Tibial nerve (tissue), 4 donors: Measurements from ENCODE around the gene TTC16. TPM values are rescaled to one million over a fixed set of nuclear protein-coding genes. Genes with fewer than 3 reads are reported as not detected.

ENCODE experiments used
- DNase-seq, 2 donors: peaks; one replicate each; pipeline ENCODE4 v3.0.0-alpha.2; 2019; ENCODE audit warnings: low spot score in 2 of 2
- H3K27ac ChIP-seq, 4 donors: fragments of 200-600 bp; sonication (generic) in 3 of 4; one replicate each; pipeline ENCODE4 v1.5.1; 2017 to 2019; ENCODE audit warnings: mild to moderate bottlenecking in 1 of 4
- H3K27me3 ChIP-seq, 2 donors: fragments of 200-600 bp; sonication (generic) in 1 of 2; one replicate each; pipeline versions ENCODE4 v1.5.1 to v1.6.0; 2017 to 2019
- H3K36me3 ChIP-seq, 3 donors: fragments of 200-600 bp; sonication (generic); one replicate each; pipeline ENCODE4 v1.5.1; 2018 to 2019
- H3K4me1 ChIP-seq, 4 donors: fragments of 200-600 bp; sonication (generic) in 3 of 4; one replicate each; pipeline ENCODE4 v1.5.1; 2017 to 2019
- H3K4me3 ChIP-seq, 4 donors: fragments of 200-600 bp; sonication (generic) in 3 of 4; one replicate each; pipeline ENCODE4 v1.5.1; 2017 to 2019; ENCODE audit warnings: mild to moderate bottlenecking in 1 of 4, moderate library complexity in 1 of 4
- H3K9me3 ChIP-seq, 4 donors: fragments of 200-600 bp; sonication (generic) in 3 of 4; one replicate each; pipeline ENCODE4 v1.5.1; 2017 to 2019
- EP300 ChIP-seq, 2 donors: sonication (generic); formaldehyde crosslinking; IDR thresholded peaks; one replicate each; pipeline ENCODE4 v1.6.1; 2017; ENCODE audit warnings: antibody characterized with exemption in 2 of 2, mild to moderate bottlenecking in 1 of 2
- POLR2A ChIP-seq, 2 donors: fragments of 450-650 bp; IDR thresholded peaks; one replicate each; pipeline ENCODE4 v1.6.1; 2017; ENCODE audit warnings: antibody characterized with exemption in 2 of 2, mild to moderate bottlenecking in 2 of 2, moderate library complexity in 2 of 2
- WGBS, 2 donors: methylation state at CpG; one replicate each; pipeline ENCODE4 v1.1.5; 2018; 5-methylcytosine and 5-hydroxymethylcytosine counted together
- total RNA-seq, 4 donors: library from RNA; depleted of rRNA; stranded (reverse); fragments of >200 nt; gene quantifications; one replicate each; pipeline ENCODE4 v1.1.0, GENCODE V29; 2016
- TF ChIP-seq, protein P1 (sequence below), 5 experiments: fragments of 200-600 bp in 3 of 5; fragments of 450-650 bp in 2 of 5; sonication (generic) in 3 of 5; IDR thresholded peaks; one replicate each; pipeline ENCODE4 v1.5.1; 2016 to 2019; ENCODE audit warnings: antibody characterized with exemption in 5 of 5, mild to moderate bottlenecking in 3 of 5, moderate library complexity in 2 of 5

Gene TTC16
- total RNA-seq, 4 donors from 2014 or later: 0.30 TPM; not detected in 3

DNA sequence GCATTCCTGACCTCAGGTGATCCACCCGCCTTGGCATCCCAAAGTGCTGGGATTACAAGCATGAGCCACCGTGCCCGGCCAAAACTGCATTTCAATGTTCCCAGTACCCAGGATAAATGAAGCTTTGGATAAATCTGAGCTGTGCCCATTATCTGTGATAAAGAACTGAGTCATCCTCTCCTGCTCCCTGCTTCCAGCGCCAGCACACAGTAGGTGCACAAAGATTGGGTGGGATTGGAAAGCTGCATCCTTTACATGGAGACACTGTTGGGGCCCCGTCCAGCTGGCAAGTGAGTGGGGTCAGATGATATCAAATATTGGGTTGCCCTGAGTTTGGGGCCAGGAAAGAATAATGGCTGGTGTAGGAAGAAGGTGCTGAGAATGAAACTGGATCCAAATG, 45.2 kb downstream of the TTC16 start:
- no peak overlapping the region for H3K4me3 ChIP-seq
- H3K36me3 ChIP-seq: no peaks in the 10 kb centered on the region
- TF ChIP-seq, protein P1, sequence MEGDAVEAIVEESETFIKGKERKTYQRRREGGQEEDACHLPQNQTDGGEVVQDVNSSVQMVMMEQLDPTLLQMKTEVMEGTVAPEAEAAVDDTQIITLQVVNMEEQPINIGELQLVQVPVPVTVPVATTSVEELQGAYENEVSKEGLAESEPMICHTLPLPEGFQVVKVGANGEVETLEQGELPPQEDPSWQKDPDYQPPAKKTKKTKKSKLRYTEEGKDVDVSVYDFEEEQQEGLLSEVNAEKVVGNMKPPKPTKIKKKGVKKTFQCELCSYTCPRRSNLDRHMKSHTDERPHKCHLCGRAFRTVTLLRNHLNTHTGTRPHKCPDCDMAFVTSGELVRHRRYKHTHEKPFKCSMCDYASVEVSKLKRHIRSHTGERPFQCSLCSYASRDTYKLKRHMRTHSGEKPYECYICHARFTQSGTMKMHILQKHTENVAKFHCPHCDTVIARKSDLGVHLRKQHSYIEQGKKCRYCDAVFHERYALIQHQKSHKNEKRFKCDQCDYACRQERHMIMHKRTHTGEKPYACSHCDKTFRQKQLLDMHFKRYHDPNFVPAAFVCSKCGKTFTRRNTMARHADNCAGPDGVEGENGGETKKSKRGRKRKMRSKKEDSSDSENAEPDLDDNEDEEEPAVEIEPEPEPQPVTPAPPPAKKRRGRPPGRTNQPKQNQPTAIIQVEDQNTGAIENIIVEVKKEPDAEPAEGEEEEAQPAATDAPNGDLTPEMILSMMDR (IDR thresholded peaks at IDR 0.05): no peak
- TF ChIP-seq POLR2A (IDR thresholded peaks at IDR 0.05) (no peak), EP300 (IDR thresholded peaks at IDR 0.05) (no peak)
- H3K9me3 ChIP-seq: no peaks in the 10 kb centered on the region
- H3K27me3 ChIP-seq: peaks cover 0 to 27% of the 10 kb centered on the region in 2 donors
- H3K27ac ChIP-seq: no peak overlapping the region
- H3K4me1 ChIP-seq: peaks cover 0 to 23% (median 0%) of the 10 kb centered on the region in 4 donors
- DNase-seq: no peak
- 78 to 82% methylated on average over 5 of the region's 5 CpGs for WGBS, 2 donors

- H3K27ac ChIP-seq: peak overlapping the region in 2 of 4 donors; percentile 16 to 59
- peaks cover 0 to 23% (median 0%) of the 10 kb centered on the region in 4 donors for H3K4me1 ChIP-seq
- no peak overlapping the region for H3K4me3 ChIP-seq
- 58 to 70% methylated on average over 3 to 5 of the region's 5 CpGs for WGBS, 2 donors
- H3K9me3 ChIP-seq: no peaks in the 10 kb centered on the region
- H3K36me3 ChIP-seq: no peaks in the 10 kb centered on the region
- TF ChIP-seq, protein P1 (IDR thresholded peaks at IDR 0.05): no peak
- TF ChIP-seq EP300 (IDR thresholded peaks at IDR 0.05) (no peak), POLR2A (IDR thresholded peaks at IDR 0.05) (no peak)
- DNase-seq: no peak
- H3K27me3 ChIP-seq: peaks cover 0 to 22% of the 10 kb centered on the region in 2 donors
Measured at GRCh38 chr9:127761491-127761956, 45.6 kb downstream of the TTC16 start.

- Histone ChIP-seq H3K4me3 (no peak overlapping the region), H3K27ac (peak overlapping the region in 2 of 4 donors; percentile 16 to 59), H3K9me3 (no peaks in the 10 kb centered on the region), H3K36me3 (no peaks in the 10 kb centered on the region), H3K27me3 (peaks cover 0 to 15% of the 10 kb centered on the region in 2 donors), H3K4me1 (peaks cover 0 to 28% (median 2%) of the 10 kb centered on the region in 4 donors)
- peak in 1 of 2 donors; percentile 46 for DNase-seq
- 36 to 44% methylated on average over 16 of the region's 16 CpGs for WGBS, 2 donors
- TF ChIP-seq EP300 (IDR thresholded peaks at IDR 0.05): no peak
- TF ChIP-seq, protein P1 (IDR thresholded peaks at IDR 0.05): no peak
- no peak for TF ChIP-seq POLR2A (IDR thresholded peaks at IDR 0.05)
Measured at GRCh38 chr9:127762111-127762676, 46.3 kb downstream of the TTC16 start.

GRCh38 chr9:127763918-127764384, 48.1 kb downstream of the TTC16 start:
- TF ChIP-seq POLR2A (IDR thresholded peaks at IDR 0.05): no peak
- TF ChIP-seq, protein P1 (IDR thresholded peaks at IDR 0.05): peak in 4 of 5 experiments; percentile 13 to 51 (median 34)
- peak in 1 of 2 donors; percentile 64 for TF ChIP-seq EP300 (IDR thresholded peaks at IDR 0.05)
- 31 to 41% methylated on average over 7 of the region's 7 CpGs for WGBS, 2 donors
- peaks cover 0 to 43% (median 14%) of the 10 kb centered on the region in 4 donors for H3K4me1 ChIP-seq
- no peaks in the 10 kb centered on the region for H3K36me3 ChIP-seq
- H3K9me3 ChIP-seq: no peaks in the 10 kb centered on the region
- H3K4me3 ChIP-seq: no peak overlapping the region
- no peak for DNase-seq
- peaks cover 0 to 6% of the 10 kb centered on the region in 2 donors for H3K27me3 ChIP-seq
- peak overlapping the region in 2 of 4 donors; percentile 2 to 59 for H3K27ac ChIP-seq

DNA sequence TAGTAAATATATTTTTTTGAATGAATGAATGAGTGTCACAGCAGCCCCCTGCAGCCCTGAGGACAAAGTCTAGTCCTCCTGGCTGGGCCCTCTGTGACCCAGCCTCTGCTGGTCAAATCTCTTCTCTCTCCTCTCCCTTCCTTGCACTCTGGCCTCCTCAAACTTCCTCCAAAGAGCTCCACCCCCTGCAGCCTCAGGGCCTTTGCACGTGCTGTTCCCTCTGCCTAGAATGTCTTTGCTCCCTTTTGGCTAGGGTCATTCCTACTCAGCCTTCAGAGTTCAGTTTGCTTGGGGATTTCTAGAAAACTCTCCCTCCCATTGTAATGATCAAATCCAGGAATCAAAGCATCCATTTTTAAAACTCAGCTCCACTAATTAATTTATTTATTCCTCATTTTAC, 49.5 kb downstream of the TTC16 start:
- TF ChIP-seq, protein P1 (IDR thresholded peaks at IDR 0.05): no peak
- no peak for TF ChIP-seq POLR2A (IDR thresholded peaks at IDR 0.05)
- TF ChIP-seq EP300 (IDR thresholded peaks at IDR 0.05): no peak
- no peak overlapping the region for H3K27ac ChIP-seq
- H3K27me3 ChIP-seq: peaks cover 0 to 6% of the 10 kb centered on the region in 2 donors
- H3K36me3 ChIP-seq: no peaks in the 10 kb centered on the region
- H3K4me1 ChIP-seq: peaks cover 0 to 51% (median 22%) of the 10 kb centered on the region in 4 donors
- WGBS, 2 donors: 71 to 76% methylated on average over 1 of the region's 1 CpG
- no peak overlapping the region for H3K4me3 ChIP-seq
- DNase-seq: no peak
- no peaks in the 10 kb centered on the region for H3K9me3 ChIP-seq
